ENCODE measurements around the gene C10orf95. TPM values are rescaled to one million over a fixed set of nuclear protein-coding genes. Genes with fewer than 3 reads are reported as not detected.

The C10orf95 gene
- total and polyA plus RNA-seq, 2 of the 13 experiments (the other 11 are each of a cell fraction or from before 2014, with no cell fraction given): 0.05 to 0.07 TPM

DNA sequence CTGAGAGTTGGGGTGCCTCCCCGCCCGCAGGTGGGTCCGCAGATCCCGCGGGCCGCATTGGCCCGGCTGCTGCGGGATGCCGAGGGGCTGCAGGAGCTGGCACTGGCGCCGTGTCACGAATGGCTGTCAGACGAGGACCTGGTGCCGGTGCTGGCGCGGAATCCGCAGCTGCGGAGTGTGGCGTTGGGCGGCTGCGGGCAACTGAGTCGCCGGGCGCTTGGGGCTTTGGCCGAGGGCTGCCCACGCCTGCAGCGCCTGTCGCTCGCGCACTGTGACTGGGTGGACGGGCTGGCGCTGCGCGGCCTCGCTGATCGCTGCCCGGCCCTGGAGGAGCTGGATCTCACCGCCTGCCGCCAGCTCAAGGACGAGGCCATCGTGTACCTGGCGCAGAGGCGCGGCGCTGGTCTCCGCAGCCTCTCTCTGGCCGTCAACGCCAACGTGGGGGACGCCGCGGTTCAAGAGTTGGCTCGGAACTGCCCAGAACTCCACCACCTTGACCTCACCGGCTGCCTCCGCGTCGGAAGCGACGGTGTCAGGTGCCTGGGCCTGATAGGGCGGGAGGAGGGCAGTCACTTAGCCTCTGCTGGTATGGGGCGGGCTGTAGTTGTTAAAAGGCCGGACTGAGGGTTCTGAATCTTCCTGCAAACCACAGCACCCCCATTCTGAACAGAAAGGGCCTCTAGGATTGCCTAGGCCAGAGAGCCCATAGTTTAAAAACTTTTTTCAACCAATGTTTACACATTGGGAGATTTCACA lies 29.4 kb downstream of the C10orf95 start (continued):
- TF ChIP-seq KLF15 (CRISPR knock-in tag; IDR thresholded peaks at IDR 0.05; ENCODE audit: borderline replicate concordance): no peak
- TF ChIP-seq GABPA (IDR thresholded peaks at IDR 0.05; ENCODE audit: low read depth, low read length): no peak
- no peak for TF ChIP-seq GABPA (CRISPR knock-in tag; IDR thresholded peaks at IDR 0.05; ENCODE audit: low read depth)
- TF ChIP-seq ZNF264 (CRISPR knock-in tag; IDR thresholded peaks at IDR 0.05): 0 out of 2 replicates have a peak, but pooled peaks have one; percentile 3
- TF ChIP-seq ZNF274 (CRISPR knock-in tag; IDR thresholded peaks at IDR 0.05): no peak
- TF ChIP-seq, protein P1, sequence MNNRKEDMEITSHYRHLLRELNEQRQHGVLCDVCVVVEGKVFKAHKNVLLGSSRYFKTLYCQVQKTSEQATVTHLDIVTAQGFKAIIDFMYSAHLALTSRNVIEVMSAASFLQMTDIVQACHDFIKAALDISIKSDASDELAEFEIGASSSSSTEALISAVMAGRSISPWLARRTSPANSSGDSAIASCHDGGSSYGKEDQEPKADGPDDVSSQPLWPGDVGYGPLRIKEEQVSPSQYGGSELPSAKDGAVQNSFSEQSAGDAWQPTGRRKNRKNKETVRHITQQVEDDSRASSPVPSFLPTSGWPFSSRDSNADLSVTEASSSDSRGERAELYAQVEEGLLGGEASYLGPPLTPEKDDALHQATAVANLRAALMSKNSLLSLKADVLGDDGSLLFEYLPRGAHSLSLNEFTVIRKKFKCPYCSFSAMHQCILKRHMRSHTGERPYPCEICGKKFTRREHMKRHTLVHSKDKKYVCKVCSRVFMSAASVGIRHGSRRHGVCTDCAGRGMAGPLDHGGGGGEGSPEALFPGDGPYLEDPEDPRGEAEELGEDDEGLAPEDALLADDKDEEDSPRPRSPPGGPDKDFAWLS (CRISPR knock-in tag; IDR thresholded peaks at IDR 0.05; ENCODE audit: borderline replicate concordance): no peak
- TF ChIP-seq HOXA9 (CRISPR knock-in tag; IDR thresholded peaks at IDR 0.05; ENCODE audit: borderline replicate concordance): no peak
- TF ChIP-seq ZNF234 (CRISPR knock-in tag; conservative IDR thresholded peaks at IDR 0.05): 0 out of 2 replicates have a peak, but pooled peaks have one; percentile 49
- TF ChIP-seq HOXA7 (CRISPR knock-in tag; IDR thresholded peaks at IDR 0.05): no peak
- peak; percentile 10; the same call in 1 of the 2 replicates for TF ChIP-seq ZBTB2 (CRISPR knock-in tag; IDR thresholded peaks at IDR 0.05; ENCODE audit: low read depth)
- TF ChIP-seq, protein P2, sequence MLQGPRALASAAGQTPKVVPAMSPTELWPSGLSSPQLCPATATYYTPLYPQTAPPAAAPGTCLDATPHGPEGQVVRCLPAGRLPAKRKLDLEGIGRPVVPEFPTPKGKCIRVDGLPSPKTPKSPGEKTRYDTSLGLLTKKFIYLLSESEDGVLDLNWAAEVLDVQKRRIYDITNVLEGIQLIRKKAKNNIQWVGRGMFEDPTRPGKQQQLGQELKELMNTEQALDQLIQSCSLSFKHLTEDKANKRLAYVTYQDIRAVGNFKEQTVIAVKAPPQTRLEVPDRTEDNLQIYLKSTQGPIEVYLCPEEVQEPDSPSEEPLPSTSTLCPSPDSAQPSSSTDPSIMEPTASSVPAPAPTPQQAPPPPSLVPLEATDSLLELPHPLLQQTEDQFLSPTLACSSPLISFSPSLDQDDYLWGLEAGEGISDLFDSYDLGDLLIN (CRISPR knock-in tag; IDR thresholded peaks at IDR 0.05; ENCODE audit: borderline replicate concordance): no peak
- TF ChIP-seq, protein P3, sequence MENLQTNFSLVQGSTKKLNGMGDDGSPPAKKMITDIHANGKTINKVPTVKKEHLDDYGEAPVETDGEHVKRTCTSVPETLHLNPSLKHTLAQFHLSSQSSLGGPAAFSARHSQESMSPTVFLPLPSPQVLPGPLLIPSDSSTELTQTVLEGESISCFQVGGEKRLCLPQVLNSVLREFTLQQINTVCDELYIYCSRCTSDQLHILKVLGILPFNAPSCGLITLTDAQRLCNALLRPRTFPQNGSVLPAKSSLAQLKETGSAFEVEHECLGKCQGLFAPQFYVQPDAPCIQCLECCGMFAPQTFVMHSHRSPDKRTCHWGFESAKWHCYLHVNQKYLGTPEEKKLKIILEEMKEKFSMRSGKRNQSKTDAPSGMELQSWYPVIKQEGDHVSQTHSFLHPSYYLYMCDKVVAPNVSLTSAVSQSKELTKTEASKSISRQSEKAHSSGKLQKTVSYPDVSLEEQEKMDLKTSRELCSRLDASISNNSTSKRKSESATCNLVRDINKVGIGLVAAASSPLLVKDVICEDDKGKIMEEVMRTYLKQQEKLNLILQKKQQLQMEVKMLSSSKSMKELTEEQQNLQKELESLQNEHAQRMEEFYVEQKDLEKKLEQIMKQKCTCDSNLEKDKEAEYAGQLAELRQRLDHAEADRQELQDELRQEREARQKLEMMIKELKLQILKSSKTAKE (CRISPR knock-in tag; IDR thresholded peaks at IDR 0.05; ENCODE audit: borderline replicate concordance): no peak
- TF ChIP-seq ZNF414 (CRISPR knock-in tag; IDR thresholded peaks at IDR 0.05): no peak
- TF ChIP-seq, protein P4, sequence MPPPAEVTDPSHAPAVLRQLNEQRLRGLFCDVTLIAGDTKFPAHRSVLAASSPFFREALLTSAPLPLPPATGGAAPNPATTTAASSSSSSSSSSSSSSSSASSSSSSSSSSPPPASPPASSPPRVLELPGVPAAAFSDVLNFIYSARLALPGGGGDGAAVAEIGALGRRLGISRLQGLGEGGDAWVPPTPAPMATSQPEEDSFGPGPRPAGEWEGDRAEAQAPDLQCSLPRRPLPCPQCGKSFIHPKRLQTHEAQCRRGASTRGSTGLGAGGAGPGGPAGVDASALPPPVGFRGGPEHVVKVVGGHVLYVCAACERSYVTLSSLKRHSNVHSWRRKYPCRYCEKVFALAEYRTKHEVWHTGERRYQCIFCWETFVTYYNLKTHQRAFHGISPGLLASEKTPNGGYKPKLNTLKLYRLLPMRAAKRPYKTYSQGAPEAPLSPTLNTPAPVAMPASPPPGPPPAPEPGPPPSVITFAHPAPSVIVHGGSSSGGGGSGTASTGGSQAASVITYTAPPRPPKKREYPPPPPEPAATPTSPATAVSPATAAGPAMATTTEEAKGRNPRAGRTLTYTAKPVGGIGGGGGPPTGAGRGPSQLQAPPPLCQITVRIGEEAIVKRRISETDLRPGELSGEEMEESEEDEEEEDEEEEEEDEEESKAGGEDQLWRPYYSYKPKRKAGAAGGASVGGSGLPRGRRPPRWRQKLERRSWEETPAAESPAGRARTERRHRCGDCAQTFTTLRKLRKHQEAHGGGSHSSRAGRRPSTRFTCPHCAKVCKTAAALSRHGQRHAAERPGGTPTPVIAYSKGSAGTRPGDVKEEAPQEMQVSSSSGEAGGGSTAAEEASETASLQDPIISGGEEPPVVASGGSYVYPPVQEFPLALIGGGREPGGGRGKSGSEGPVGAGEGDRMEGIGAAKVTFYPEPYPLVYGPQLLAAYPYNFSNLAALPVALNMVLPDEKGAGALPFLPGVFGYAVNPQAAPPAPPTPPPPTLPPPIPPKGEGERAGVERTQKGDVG (CRISPR knock-in tag; IDR thresholded peaks at IDR 0.05; ENCODE audit: borderline replicate concordance): no peak
- TF ChIP-seq CBX1 (IDR thresholded peaks at IDR 0.05; ENCODE audit: low read depth): peak; percentile 3
- TF ChIP-seq ARNT2 (CRISPR knock-in tag; IDR thresholded peaks at IDR 0.05; ENCODE audit: low read depth): 0 out of 2 replicates have a peak, but pooled peaks have one; percentile 28
- no peak for TF ChIP-seq ADNP (CRISPR knock-in tag; IDR thresholded peaks at IDR 0.05)
- TF ChIP-seq ZNF747 (CRISPR knock-in tag; IDR thresholded peaks at IDR 0.05; ENCODE audit: borderline replicate concordance): no peak
